ENCODE results near the gene DHX29. TPM values are rescaled to one million over a fixed set of nuclear protein-coding genes. Genes with fewer than 3 reads are reported as not detected.
A peak's percentile ranks its signal among the peaks of the same experiment; 100 is the strongest.

Gene DHX29
- total and polyA plus RNA-seq, 4 donors, result 8.6 to 43.8 (median 21.5) TPM

GRCh38 chr5:55231919-55232270 is 75.6 kb downstream of the DHX29 start:
- DNase-seq (ENCODE audit: low spot score), result no peak
- WGBS, result 5% methylated on average over 11 of the region's 11 CpGs
- H3K36me3 ChIP-seq (ENCODE audit: control insufficient read depth in 4 of 4, insufficient read depth in 3 of 4, low read depth in 1 of 4, low read length in 3 of 4), result no peaks in the 10 kb centered on the region
- H3K4me3 ChIP-seq (ENCODE audit: low read depth in 1 of 3, low read length in 3 of 3), result peak overlapping the region in 1 of 3 donors; percentile 49
- peaks cover 0 to 2% (median 0%) of the 10 kb centered on the region in 4 donors for H3K9me3 ChIP-seq (ENCODE audit: control insufficient read depth in 4 of 4, low read length in 3 of 4)
- no peak overlapping the region for H3K27ac ChIP-seq (ENCODE audit: low read depth in 1 of 2, low read length in 2 of 2)
- H3K4me1 ChIP-seq (ENCODE audit: control insufficient read depth in 4 of 4, insufficient read depth in 4 of 4, low read length in 3 of 4), result peaks cover 18 to 47% (median 37%) of the 10 kb centered on the region in 4 donors
- H3K9ac ChIP-seq (ENCODE audit: low read depth in 1 of 2, low read length in 2 of 2), result no peak overlapping the region
- no peak for TF ChIP-seq JUND (IDR thresholded peaks at IDR 0.05)
- no peak for TF ChIP-seq HNF4G (IDR thresholded peaks at IDR 0.05)
- TF ChIP-seq RAD21 (IDR thresholded peaks at IDR 0.05), result no peak
- TF ChIP-seq YY1 (IDR thresholded peaks at IDR 0.05), result no peak
- no peak for TF ChIP-seq MAX (IDR thresholded peaks at IDR 0.05)
- TF ChIP-seq ATF3 (IDR thresholded peaks at IDR 0.05), result no peak
- no peak for TF ChIP-seq TAF1 (conservative IDR thresholded peaks at IDR 0.05)
- no peak for TF ChIP-seq FOXA2 (IDR thresholded peaks at IDR 0.05)
- no peak for TF ChIP-seq ZBTB33 (IDR thresholded peaks at IDR 0.05)
- TF ChIP-seq EGR1 (IDR thresholded peaks at IDR 0.05; ENCODE audit: low read depth in 2 of 2), result no peak
- no peak for TF ChIP-seq NR2F2 (IDR thresholded peaks at IDR 0.05)
- no peak for TF ChIP-seq RXRA (IDR thresholded peaks at IDR 0.05)
- TF ChIP-seq GABPA (IDR thresholded peaks at IDR 0.05 in 1 of 2, conservative IDR thresholded peaks at IDR 0.05 in 1 of 2), result no peak
- TF ChIP-seq HNF4A (conservative IDR thresholded peaks at IDR 0.05), result no peak
- TF ChIP-seq REST (IDR thresholded peaks at IDR 0.05), result no peak
- TF ChIP-seq FOXA1 (IDR thresholded peaks at IDR 0.05), result no peak
- TF ChIP-seq CTCF (IDR thresholded peaks at IDR 0.05; ENCODE audit: low read depth, low read length, missing input control), result no peak
- TF ChIP-seq SP1 (IDR thresholded peaks at IDR 0.05), result no peak
- H3K27me3 ChIP-seq (ENCODE audit: control insufficient read depth in 4 of 4, insufficient read depth in 4 of 4, low read length in 3 of 4), result peaks cover 0 to 34% (median 15%) of the 10 kb centered on the region in 4 donors

Data from liver (tissue), 9 donors.